HG03575 (cell line): ENCODE data around the gene COCH.
"Not testable (repeated sequence)": the region's sequence is repeated elsewhere in the genome, so short reads cannot be mapped to it uniquely, and the experiment has no call there.

Experiments used
- ATAC-seq: cut with Tn5 transposase; IDR thresholded peaks from one replicate; pipeline ENCODE4 v1.9.1; 2021; ENCODE audit not compliant: unreplicated experiment, insufficient number of reproducible peaks, low FRiP score; ENCODE audit errors: extremely low read depth

COCH gene

DNA sequence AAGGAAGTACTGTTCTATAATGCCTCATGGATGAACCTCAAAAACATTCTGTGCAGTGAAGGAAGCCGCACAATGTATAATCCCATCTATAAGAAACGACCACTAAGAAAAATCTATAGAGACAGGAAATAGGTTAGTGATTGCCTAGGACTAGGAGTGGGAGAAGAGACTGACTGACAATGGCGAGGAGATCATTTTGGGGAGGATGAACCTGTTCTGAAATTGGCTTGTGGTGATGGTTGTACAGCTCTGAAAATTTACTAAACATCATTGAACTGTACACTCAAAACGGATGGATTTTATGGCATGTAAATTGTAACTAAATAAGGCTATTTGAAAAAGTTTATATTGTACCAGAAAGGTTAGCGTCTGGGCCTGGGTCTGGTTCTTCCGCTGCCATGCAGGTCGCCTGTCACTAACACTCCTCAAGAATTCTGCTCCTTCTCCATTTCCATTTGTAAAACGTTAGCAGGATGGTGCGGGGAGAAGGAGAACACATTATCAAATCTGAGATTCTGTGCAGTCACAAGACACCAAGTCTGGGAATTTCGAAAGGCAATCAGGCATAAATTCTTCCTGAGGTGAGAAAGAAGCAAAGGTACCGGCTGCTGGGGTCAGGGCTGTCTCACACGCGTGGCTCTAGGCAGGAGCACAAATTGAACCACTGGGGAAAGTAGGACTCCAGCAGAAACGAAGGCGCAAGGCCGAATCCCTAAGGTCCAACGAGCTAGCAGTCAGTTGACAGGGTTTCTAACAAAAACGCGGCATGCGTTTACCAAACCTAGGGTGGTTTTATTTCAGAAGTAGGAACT, 845 bp upstream of the COCH start:
- no peak for ATAC-seq

- no peak for ATAC-seq
These were observed 834 bp downstream of the COCH start for GRCh38 chr14:30874999-30875787.

DNA sequence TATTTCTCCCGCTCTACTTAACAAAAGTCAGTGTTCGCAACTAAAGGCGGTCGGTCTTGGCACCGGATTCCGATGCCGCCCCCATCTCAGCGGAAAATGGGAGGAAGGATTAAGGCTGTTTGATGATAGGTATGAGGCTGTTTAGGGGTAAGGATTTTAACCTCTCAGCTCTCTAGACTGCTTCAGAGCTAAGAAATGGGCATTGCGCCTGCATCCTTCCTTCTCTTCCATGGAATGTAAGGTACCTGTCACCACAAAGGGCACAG, 1.4 kb downstream of the COCH start:
- no peak for ATAC-seq

DNA sequence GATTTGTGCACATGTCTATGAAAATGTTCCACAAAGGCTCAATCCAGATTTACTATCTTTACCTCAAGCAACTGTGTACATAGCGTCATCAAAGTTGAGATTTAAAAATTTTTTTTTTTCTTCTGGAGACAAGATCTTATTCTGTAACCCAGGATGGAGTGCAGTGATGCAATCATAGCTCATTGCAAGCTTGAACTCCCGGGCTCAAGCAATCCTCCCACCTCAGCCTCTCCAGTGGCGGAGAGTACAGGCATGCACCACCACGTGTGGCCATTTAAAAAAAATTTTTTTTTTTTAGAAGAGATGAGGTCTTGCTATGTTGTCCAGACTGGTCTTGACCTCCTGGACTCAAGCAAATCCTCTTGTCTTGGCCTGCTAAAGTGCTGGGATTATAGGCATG, 2.3 kb downstream of the COCH start:
- ATAC-seq = no peak

GRCh38 chr14:30882431-30882830, 8.1 kb downstream of the COCH start:
- no peak for ATAC-seq

DNA sequence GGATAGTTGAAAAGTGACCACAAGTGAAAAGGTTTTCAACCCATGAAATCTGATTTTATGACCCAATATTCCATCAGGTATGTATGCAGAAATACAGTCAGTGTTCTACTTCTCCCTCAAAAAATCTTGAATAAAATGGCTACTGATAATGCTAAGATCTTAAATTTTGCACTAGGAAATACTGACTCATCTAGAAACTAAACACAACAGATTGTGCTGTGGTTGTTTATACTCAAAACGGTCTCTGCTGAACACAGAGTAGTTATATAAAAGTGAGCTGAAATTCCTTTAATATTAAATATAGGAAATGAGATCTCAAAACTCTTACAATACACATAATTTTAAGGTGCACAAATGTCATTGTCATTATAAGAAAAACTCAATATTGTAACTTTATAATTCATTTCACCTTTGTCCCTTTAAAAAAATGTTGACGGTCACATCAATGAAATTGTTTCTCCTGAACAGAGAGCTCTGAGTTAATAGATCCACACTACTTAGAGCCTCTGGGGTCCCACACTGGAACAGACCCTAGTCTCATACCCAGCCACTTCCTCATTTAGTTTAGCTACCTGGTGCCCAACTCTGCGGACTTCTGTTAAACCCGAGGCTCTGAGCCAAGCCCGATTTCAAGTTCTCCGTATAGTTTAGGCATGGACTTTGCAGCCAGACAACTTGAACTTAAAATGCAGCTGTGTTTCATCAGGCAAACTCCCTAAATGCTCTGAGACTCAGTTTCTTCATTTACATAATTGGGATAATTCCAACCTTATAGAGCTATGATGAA, 9.3 kb downstream of the COCH start:
- no peak for ATAC-seq

DNA sequence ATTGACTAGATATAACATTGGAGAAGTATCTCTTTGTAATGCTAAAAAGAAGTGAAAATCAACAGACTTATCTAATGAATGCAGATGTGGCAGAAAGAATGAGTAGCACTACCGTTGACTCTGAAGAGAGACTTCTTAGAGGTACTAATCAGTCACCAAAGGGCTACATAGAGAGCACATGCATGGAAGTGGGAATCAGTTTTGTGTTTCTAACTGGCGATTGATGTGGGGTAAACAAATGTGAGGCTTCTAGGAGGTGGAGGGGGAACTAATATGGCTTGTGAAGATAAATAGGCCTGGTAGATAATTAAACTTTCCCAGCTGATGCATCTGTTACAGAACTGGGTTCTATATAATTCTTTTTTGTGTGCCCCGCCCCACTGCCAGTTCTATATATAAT, 10.5 kb downstream of the COCH start:
- no peak for ATAC-seq

- ATAC-seq = no peak
These were observed 11.7 kb downstream of the COCH start for GRCh38 chr14:30885840-30886740.

GRCh38 chr14:30888480-30889243, 14.3 kb downstream of the COCH start:
- no peak for ATAC-seq

DNA sequence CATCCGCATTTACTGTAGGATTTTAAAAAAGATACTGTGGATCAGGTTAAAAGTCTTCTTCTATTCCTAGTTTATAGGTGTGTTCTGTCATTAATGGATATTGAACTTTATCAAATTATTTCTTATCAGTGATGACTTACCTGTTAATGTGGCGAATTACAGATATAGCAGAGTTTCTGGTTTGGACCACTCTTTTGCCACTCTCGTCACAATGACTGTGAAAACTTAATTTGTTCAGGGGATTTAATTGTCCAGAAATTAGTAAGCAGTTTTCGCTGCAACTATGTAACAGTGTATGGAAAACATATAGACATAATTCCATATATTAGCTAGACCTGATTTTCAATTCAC, 14.9 kb downstream of the COCH start:
- no peak for ATAC-seq

GRCh38 chr14:30893819-30894218, 19.5 kb downstream of the COCH start:
- no peak for ATAC-seq

DNA sequence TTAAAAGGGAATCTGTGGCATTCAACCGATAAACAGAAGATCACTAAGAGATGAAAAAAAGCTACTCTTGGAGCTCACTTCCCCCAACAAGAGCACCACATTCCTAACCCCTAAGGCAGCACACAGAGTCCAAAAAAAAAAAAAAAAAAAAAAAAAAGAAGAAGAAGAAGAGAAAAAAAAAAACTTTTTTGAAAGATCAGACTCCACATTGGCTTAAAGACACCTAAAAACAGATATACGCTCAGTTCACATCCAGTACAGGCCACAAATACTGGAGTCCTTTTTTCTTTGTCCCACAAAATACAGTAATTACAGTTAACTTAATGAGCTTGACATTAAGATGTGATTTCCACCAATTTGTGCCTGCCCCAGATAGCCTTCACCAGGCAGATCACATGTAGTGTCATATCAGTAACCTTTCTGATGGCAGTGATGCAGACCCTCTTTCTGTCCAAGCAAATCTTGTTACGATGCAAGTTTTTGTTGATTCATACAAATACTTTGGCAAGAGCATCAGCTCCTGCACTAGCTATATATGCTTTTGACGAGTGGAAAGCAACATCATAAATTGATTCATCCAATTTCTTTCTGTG, 20.7 kb downstream of the COCH start:
- ATAC-seq = no peak

GRCh38 chr14:30896435-30896834, 22.1 kb downstream of the COCH start:
- ATAC-seq = no peak

GRCh38 chr14:30897121-30897520, 22.8 kb downstream of the COCH start:
- ATAC-seq = not testable (repeated sequence)

DNA sequence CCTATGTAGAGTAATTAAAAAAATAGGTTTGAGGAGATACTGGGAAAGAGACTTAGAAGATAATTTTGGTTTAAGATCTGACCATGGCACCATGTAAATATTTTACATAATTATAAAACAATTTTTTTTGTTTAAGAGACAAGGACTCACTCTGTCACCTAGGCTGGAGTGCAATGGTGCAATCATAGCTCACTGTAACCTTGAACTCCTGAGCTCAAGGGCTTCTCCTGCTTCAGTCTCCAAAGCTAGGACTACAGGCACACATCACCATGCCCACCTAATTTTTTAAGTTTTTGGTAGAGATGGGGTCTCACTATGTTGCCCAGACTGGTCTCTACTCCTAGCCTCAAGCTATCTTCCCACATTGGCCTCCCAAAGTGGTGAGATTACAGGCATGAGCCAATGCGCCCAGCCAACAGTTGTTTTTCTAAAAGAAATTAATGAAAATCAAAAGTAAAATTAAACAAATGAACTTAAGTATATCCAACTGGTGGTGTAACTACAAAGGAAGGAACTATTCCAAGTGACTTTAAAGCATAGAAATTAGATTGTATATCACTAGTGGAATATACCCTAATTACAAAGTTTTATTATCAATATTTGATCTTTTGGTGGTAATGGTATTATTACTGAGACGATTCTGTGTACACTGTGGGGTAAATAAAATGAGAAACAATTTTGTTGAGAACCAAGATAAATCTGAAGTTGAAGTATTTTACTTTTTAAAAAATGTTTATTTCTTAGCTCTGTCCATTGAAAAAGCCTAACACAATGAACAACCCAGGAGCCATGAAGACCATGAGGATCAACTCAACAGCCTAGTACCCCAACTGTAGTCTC, 29.1 kb downstream of the COCH start:
- ATAC-seq = no peak

DNA sequence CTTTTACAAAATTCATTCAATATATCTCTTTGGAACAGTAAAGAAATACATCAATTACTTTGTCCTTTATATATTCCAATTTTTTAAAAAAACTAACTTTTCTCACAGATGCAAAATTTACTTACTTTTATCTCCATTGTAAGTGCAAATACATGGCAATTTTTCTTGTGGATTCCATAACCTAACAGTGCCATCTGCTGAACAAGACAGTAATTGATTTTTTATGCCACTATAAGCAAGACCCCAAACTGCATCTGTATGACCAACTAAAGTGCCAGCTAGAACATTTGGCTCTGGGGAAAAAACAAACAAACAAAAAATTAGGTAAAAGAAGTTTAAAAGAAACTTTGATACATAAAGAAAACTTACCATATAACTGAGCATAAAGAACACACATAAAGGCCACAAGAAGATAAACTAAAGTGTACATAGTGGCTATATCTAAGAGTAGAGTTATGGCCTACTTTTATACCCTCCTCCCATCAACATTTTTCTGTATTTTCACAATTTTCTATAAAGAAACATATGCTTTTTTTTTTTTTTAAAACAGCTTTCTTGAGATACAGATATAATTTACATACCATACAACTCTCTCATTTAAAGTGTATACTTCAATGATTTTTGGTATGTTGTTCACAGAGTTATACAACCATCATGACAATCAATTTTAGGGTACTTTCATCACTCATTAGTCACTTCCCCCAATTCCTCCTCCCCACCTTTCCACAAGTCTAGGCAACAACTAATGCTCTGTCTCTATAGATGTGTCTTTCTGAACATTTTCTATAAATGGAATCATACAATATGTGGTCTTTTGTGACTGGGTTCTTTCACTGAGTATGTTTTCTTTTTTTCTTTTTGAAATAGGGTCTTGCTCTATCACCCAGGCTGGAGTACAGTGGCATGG, 32.6 kb downstream of the COCH start:
- no peak for ATAC-seq
